Measurements from ENCODE around the gene NHP2.
"Not testable (repeated sequence)": the region's sequence is repeated elsewhere in the genome, so short reads cannot be mapped to it uniquely, and the experiment has no call there.

NHP2 gene

DNA sequence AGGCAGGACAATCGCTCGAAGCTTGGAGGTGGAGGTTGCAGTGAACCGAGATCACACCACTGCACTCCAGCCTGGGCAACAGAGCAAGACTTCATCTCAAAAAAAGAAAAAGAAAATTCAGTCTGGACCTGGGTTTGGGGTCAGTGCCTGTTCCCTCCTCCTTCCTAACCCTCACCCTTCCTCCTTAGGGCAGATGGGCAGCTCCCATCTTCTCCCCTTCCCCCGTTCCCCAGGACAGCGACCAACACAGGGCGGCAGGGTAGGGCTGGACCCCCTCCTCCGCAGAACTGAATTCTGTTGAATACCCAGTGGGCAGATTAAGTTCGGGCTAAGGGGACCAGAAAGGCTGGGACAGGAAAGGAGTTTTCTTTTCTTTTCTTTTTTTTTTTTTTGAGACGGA is 24.4 kb downstream of the NHP2 start:
- DNase-seq: no peak

DNA sequence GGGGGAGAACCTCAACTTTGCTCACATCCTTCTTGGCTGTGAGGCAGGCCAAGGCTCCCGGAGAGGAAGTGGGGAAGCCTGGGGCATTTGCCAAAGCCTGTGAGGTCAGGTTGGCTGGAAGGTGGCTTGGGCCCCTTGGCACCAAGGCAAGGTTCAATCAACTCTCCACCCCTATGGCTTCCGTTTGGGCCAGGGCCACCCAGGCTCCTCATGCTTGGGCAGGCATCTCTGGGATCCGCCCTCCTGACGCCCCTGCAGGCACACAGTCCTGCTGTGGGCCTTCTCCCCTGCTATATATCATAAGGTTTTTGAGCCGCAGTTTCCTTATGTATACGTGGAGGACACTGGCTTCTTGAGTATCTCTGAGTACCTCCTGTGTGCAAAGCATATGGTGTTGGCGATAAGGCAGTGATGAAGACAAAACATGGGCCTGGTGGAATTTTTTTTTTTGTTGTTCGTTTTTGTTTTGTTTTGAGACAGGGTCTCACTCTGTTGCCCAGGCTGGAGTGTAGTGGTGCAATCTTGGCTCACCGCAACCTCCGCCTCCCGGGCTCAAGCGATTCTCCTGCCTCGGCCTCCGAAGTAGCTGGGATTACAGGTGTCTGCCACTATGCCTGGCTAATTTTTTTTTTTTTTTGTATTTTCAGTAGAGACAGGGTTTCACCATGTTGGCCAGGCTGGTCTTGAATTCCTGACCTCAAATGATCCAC is 26.2 kb downstream of the NHP2 start:
- DNase-seq: not testable (repeated sequence)

DNA sequence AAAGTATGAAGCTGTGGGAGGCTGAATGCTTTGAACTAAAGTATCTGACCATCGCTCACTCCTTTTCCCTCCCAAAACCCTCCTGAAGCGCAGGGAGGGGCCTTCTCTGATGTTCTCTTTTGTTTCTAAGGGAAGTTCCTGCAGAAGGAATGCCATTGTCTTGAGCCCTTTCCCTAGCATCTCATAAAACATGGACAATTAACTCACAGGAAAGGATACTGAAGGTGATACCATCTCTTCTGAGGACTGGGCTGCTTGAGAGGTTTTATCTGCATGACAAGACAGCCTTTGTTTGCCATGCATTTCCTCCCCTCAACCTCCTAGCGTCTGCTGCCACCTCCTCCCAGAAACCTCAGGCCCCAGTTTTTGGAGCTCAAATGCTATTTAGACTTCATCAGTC is 27.1 kb downstream of the NHP2 start:
- no peak for DNase-seq

DNA sequence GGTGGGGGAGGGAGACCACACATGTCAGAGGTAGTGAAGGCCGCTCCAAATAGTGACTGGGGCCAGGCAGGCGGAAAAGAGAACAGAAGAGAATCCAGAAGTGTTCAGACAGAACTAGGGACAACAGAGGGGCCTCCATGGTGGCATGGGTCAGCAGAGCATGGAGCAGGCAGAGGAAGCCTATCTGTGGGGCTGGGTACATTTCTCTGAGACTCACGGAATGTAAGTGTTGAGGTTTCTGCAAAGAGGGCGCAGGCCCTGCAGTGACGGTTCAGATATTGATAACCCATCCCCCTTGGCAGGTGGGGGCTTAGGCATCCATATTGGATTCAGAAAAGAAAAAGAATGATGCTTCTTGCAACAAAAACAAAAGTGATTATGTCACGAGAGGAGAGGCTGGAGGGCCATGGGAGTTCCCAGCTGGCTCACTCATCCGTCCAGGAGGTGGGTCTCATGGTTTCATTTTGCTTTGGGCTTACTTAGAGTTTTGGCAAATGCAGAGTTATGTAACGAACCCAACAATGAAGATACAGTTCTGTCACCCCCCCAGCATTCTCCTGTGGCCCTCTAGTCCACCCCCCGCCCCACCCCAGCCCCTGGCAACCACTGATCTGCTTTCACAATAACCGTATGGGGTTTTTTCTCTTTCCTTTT is 28.3 kb downstream of the NHP2 start:
- DNase-seq: no peak

DNA sequence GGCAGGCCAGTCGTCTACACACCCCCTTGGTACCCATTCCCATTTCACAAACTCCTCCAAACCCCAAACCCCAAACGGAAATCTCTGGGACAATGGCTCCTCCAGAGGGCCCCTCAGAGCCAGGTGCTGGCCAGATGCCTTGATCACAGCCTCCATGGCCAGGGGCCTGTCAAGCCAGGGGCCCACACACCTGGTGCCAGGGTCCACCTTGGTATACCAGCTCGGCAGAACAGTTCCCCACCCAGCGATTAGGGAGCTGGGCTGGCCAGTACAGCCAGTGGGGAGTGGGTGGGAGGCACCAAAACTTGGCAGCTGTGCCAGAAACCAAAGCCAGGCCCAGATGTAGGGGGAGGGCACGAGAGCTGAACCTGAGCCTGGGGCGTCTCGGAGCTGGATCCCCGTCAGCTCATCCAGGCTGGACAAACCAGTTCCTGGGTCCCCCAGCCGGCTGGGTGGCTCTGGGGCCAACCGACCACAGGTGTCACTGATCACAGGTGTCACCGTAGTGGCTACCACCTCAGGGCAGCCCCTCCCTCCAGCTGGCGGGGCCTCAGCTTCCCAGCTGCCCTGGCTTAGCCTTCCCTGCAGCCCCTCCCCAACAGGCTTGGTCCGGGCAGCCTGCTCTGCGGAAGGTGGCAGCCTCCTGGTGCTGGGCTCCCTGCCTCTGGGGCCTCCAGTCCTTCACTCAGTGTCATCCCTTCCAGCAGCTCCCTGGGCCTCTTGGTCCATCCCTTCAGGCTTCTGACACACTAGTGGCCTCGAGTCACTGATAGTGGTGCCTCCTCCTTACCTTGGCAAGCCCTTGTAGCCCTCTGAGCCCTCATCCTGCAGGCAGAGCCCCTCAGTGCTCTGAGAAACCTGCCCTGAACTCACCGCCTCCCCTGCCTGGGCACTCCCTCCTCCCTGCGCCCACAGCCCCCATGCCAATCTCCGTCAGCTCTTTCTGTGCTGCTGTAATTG is 29.4 kb downstream of the NHP2 start:
- DNase-seq: peak; percentile 18

DNA sequence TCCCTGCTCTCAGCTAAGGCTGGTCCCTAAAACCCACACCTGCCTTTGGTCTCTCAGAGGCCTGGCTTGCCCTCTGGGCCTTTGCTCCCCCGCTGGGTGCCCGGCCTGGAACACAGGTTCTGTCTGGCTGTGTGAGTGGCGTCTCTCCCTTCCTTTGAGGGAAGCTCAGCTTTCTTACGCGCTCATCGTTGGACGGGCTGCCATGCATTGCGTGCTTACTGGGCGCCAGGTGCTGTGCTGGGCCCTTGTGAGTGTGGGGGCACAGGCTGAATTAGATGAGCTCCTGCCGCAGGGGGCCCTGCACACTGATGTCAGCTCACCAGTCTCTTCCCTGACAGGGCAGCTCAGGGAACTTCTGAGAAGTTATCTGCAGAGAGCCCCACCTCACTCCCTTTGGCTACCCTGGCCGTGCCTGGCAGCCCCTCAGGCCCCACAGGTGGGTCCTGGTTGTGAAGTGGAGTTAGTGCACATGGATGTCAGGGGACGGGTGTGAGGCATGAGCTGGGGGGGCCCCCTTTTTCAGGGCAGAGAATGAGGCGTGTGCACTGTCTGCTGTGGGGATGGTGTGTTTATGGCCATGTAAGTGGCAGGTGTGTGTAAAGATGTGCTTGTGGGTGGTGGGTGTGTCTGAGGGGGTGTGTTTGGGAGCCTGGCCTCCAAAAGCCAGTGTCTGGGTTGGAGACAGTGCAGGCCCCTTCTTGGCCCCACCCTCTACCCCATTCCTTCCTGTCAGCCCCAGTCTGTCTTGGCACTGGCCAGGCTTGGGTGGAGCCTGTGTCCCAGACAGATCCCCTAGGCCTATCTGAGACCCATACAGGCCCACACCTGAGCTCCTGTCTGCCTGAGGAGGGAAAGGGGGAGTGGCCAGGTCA is 30.4 kb downstream of the NHP2 start:
- no peak for DNase-seq

DNA sequence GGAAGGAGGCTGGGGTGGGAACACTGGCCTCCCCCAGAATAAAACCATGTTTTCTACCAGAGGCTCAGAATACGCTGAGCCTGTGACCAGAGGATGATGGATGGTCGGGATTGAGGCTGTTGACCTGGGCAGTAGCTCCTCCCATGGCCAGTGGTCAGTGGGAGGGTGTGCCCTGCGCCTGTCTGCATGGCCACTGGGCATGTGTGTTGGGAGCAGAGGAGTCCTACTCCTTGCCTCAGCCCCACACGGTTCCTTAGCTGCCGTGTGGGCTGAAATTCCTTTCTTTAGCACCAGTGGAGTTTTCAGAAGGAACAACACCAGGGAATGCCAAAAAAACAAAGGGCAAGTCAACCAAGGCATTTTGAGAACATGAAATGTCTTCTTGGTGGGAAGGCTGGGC is 31.3 kb downstream of the NHP2 start:
- no peak for DNase-seq

DNA sequence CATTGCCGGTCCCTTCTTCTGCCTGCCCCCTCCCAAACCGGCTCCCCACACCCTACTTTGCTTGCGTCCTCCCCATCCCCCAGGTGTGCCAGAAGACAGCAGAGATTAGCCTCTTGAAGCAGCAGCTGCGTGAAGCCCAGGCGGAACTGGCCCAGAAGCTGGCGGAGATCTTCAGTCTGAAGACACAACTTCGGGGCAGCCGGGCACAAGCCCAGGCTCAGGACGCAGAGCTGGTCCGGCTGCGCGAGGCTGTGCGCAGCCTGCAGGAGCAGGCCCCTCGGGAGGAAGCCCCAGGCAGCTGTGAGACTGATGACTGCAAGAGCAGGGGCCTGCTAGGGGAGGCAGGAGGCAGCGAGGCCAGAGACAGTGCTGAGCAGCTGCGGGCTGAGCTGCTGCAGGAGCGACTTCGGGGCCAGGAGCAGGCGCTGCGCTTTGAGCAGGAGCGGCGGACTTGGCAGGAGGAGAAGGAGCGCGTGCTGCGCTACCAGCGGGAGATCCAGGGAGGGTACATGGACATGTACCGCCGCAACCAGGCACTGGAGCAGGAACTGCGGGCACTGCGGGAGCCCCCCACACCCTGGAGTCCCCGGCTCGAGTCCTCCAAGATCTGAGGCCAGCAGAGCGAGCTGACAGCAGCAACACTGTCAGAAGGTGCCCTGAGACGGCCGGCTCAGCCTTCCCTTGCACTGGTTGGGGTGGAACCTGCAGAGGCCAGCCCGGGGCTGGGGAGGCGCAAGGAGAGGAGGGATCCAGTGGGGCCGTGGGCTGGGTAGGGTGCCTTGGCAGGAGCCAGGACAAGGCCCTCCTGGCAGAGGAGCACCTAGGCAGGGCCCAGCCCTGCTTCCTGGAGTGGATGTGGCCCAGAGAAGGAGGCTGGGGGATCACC is 32.1 kb downstream of the NHP2 start:
- DNase-seq: no peak

DNA sequence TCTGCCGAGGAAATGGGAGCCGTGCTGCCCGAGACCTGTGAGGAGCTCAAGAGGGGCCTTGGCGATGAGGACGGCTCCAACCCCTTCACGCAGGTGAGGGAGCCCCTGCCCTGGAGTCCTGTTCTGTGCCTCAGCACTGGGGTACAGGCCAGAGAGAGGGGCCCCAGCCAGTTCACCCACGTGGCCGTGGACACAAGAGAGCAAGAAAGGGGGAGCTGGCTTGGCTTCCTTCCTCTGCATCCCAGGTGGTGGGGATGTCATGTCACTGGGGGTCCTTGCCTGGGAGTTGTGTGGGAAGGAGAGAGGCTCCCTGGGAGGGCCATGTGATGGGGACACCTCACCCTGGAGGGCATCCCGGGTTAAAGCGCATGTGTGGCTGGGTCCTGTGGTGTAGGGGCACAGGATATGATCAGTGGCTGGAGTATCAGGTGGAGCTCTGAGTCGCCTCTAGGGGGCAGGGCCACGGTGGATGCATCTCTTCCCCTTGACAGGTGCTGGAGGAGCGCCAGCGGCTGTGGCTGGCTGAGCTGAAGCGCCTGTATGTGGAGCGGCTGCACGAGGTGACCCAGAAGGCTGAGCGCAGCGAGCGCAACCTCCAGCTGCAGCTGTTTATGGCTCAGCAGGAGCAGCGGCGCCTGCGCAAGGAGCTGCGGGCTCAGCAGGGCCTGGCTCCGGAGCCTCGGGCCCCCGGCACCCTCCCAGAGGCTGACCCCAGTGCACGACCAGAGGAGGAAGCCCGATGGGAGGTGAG is 32.9 kb downstream of the NHP2 start:
- peak; percentile 98 for DNase-seq

DNA sequence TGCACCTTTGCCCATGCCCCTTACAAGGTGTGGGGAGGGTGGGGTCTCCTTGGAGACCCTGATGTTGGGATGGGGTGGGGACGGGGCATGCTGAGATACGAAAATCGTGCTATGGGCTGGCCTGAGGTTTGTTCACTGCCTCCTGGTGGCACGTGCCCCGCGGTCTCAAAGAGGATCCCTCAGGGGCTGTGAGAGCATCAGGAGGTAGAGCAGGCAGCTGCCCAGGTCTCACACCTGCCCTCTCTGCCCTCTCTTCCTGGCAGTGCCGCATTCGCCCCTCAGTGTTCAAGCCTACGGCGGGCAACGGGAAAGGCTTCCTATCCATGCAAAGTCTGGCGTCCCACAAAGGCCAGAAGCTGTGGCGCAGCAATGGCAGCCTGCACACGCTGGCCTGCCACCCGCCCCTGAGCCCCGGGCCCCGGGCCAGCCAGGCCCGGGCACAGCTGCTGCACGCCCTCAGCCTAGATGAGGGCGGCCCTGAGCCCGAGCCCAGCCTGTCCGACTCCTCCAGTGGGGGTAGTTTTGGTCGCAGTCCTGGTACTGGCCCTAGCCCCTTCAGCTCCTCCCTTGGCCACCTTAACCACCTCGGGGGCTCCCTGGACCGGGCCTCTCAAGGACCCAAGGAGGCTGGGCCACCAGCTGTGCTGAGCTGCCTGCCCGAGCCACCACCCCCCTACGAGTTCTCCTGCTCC is 33.6 kb downstream of the NHP2 start:
- no peak for DNase-seq

DNA sequence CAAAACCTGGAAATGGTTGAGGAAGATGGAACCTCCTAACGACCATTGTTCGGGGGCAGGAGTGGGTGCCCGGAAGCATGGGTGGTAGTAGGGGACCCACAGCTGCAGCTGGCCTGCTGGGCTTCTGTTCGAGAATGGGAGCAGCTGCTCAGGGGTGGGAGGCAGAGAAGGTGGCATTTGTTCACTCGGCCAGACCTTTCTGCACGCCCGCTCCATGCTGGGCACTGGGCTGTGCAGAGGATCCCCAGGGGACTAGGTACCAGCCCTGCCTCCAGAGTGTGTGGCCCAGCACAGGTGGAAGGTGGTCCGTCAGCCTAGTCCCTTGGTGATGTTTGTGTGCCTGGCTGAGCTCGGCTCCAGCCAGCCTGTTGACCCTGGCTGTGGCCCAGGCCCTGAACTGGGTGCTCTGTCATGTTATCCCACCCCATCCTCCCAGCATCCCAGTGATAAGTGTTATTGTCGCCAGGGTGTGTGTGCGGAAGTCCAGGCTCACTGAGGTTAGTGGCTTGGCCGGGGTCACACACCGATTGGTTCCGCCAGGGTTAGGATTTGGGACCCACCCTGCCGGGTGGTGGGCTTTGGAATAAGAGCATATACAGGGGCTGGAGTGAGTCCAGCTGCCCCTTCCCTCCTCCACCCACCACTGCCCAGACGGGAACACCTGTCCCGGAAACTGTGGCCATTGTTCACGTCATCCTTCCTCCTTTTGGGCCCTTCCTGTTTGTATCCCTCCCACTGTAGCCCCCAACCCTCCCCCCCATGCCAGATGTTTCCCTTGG is 35.6 kb downstream of the NHP2 start:
- DNase-seq: no peak

DNA sequence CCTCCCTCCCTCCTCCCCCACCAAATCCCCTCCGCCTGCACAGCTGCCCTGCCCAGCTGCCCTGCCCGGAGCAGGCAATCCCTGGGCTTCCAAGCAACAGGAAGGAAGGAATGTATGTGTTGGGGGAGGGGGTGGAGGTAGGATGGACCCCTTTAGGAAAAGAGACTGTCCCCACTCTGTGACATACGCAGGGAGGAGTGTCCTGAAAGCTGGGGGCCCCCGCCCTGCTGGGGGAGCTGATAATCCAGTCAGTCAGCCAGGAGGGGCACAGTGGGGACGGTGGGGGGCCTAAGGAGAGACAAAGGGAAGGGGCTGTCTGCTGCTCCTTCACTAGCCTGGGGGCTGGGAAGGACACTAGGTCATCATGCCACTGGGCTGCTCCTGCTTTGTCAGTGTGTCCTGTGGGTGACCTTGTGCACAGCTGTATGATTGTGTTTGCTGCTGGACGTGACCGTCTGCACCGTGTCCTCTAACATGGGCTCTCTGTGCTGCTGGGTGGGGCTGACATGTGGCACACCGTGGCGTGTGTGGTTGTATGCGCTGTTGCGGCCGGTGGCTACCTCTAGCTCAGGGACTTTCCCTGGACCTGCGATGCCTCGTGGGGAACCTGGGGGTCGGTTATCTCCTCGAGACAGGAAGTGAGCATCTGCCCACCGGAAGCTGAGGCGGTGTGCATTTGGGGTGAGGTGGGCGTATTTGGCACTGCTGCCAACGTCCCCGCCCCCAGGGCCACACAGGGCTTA is 37.4 kb downstream of the NHP2 start:
- DNase-seq: no peak

DNA sequence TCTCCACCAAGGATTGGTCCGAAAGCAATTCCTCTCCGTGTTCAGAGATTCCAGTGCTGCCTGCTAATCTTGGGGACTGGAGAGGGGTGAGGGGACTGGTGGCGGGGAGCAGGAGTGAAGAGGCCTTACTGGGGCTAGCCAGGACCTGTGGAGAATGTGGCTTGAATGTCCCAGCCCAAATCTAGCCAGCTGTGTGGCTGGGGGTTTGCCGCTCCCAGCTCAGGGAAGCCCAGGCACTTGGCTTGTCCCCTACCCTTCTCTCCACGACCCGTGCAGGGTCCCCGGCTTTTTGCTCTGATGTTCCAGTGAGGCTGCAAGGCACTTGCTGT is 37.9 kb downstream of the NHP2 start:
- no peak for DNase-seq

DNA sequence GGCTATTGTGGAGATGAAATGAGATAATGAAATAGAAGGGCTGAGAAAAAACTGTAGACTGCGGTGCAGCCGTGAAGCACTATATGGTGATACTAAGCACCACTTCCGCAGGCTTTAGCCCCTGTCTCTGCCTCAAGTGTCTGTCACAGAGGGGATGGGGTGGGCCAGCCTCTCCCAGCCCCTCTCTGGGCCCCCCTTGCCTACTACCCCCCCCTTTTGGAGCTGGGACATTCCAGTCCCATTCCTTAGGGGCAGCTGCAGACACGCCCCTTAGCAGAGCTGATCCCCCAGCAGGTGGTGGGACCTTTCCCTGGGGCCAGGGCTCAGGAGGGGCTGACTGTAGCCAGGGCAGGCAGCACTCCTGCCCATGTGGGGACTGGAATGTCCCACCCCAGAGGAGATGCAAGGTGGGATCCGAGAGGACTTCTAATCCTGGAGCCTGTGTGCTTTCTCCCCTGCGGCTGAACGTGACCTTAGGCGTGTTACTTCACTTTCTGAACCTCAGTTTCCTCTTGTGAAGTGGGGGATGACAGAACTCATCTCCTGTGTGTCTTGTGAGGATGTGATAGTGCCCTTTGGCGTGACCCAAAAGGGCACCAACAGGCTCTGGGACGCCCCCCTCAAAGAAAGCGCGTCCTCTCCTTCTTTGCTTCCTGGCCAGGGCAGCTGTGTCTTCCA is 38.4 kb downstream of the NHP2 start:
- DNase-seq: no peak

DNA sequence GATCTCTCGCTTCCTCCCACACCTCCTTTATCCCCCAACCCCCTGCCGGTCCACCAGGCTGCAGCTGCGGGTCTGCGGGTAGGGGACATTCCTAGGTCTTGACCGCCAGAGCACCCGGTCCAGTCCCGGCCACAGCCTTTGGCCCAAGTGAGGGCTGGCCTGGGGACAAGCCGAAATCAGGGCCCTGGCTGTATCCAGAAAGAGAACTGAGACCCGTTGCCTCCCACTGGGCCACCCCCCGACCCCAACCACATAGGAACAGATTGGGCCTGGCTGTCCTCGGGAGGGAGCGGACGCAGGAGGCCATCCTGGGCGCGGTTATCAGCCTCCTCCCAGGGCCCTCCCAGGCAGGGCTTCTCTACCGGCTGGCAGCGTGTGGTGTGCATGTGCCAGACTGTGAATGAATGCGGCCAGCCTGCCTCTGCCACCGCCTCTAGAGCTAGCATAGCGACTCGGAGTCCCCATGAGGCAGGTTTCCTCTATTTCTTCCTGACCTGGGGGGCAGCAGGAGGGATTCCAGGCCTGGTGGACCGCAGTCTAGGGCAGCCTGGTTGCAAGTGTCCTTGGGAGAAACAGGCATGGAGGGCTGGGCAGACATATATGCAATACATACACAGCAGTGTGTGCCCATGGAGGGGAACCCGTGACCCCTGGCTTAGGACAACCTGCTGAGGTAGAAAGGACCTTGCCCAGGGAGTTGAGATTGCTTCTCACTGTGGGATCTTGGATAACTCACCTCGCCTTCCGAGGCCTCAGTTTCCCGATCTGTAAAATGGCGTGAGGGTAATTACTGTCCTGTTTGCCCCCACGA is 39.2 kb downstream of the NHP2 start:
- DNase-seq: no peak

DNA sequence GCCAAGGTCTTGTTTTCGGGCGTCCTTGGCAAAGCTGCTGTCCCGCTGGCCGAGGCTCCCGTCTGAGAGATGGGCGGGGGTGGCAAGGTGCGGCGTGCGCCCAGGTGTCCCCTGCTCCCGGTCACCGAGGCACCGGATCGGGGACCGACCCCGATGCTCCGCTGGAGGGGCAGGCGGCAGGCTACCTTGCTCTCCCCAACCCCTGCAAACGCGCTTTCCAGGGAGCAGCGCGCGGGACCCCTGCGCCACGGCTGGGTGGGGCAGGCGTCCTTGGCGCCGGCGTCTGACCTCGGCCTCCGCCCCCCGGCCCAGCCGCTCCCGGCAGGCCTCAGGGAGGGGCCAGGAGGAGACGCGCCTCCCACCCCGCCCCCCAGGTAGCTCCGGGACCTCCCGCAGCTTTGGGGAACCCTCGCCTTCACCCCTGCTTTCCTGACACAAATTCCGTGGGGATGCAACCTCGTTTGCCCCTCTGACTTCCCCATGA is 39.8 kb downstream of the NHP2 start:
- DNase-seq: no peak

DNA sequence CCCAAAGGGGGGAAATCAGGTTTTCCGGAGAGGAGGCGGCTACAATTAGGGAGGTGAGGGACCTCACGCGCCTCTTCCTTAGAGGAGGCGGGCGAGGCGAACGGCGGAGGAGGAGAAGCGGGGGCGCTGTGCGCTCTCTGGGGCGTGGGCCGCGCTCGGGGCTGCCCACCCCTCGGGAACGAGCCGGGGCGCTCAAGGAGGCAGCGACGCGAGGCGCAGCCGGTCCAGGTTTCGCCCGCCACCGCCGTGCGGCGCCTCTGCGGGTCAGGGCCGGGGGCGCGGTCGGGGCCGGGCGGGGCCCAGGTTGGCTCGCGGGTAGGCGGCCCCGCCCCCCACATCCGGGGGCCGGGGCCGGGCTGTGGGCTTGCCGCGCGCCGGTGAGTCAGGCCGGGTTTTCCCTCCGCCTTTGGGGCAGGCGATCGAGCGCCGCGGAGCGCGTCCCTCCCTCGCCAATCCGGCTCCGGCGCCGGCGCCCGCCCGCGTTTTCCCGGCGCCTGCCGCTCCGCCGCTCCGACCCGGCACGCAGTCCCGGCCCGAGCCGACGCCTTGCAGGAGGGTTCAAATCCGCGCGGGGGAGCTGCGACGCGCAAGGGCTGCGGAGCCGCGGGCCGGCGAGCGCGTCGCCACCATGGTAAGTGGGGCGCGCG is 40.4 kb downstream of the NHP2 start, which contains the start of gene N4BP3:
N4BP3 (plus strand) TSS at position 392 of the 647 bp plus-strand sequence. CDS start 6,052 bp downstream, outside the sequence.
- DNase-seq: peak; percentile 77

Data from COR-L47 (cell line).